GM12878 (cell line): ENCODE results near the gene HTR7. TPM values are rescaled to one million over a fixed set of nuclear protein-coding genes. Genes with fewer than 3 reads are reported as not detected.

Source experiments
- ATAC-seq: fragments of 200-7000 bp; cut with Tn5 transposase; 3 replicates; pipeline ENCODE4 v1.9.1; 2020; ENCODE audit warnings: mild to moderate bottlenecking, moderate library complexity
- BruUV-seq: library from RNA; stranded (reverse); fragments of 400-500 nt; replicated peaks from 2 replicates; lab custom pipeline; 2021; lab: Mats Ljungman, UMichigan
- CTCF ChIA-PET: fragments of 300-600 bp; sonication (Branson Sonifier 250); formaldehyde crosslinking; extraction: SDS; loops from one replicate; lab custom pipeline; 2021; ENCODE audit warnings: inconsistent platforms; lab: Yijun Ruan, JAX
- POLR2A ChIA-PET: fragments of 350-600 bp; formaldehyde crosslinking; extraction: SDS; loops from one replicate; lab custom pipeline; 2021; ENCODE audit warnings: inconsistent platforms; lab: Charles Lee
- RAD21 ChIA-PET: fragments of 300-600 bp; sonication (Branson Sonifier 250); formaldehyde crosslinking; loops from one replicate; lab custom pipeline; 2023; ENCODE audit warnings: antibody characterized with exemption; ENCODE audit not compliant: unreplicated experiment; lab: Charles Lee
- SMC1A ChIA-PET: fragments of 300-600 bp; sonication (Branson Sonifier 250); formaldehyde crosslinking; loops from one replicate; lab custom pipeline; 2023; ENCODE audit not compliant: unreplicated experiment, uncharacterized antibody; lab: Charles Lee
- DNase-seq: peaks from one replicate; pipeline ENCODE4 v3.0.0-alpha.2; 2011; ENCODE audit warnings: low read depth, low spot score
- FAIRE-seq: peaks from 3 replicates; lab custom pipeline; 2011; peaks lifted over from hg19 to GRCh38; lab: Jason Lieb, UNC
- H2AFZ ChIP-seq: 2 replicates; pipeline ENCODE4 v1.6.0; 2011; ENCODE audit warnings: low read depth, low read length, control low read depth; ENCODE audit not compliant: control insufficient read depth
- H3K27ac ChIP-seq: 2 replicates; pipeline ENCODE4 v1.5.1; 2011; ENCODE audit warnings: control low read depth; ENCODE audit not compliant: control insufficient read depth, insufficient read depth
- H3K27me3 ChIP-seq, 2 experiments: replicated peaks in 1 of 2; 2 replicates each; pipeline versions ENCODE4 v1.6.0 to v1.6.1; 2011; ENCODE audit warnings: low read length in 1 of 2; ENCODE audit not compliant: control insufficient read depth in 2 of 2, insufficient read depth in 2 of 2
- H3K36me3 ChIP-seq, 2 experiments: 2 replicates each; pipeline ENCODE4 v1.5.1; 2011; ENCODE audit warnings: low read length in 1 of 2; ENCODE audit not compliant: control insufficient read depth in 2 of 2, insufficient read depth in 2 of 2
- H3K4me1 ChIP-seq: 2 replicates; pipeline ENCODE4 v1.6.1; 2011; ENCODE audit warnings: mild to moderate bottlenecking, low read length, moderate library complexity, mixed read lengths; ENCODE audit not compliant: control insufficient read depth, insufficient read depth
- H3K4me2 ChIP-seq: 2 replicates; pipeline ENCODE4 v1.6.0; 2011; ENCODE audit warnings: control low read depth; ENCODE audit not compliant: control insufficient read depth, insufficient read depth
- H3K4me3 ChIP-seq: fragments of 200-600 bp; sonication (generic); 2 replicates; pipeline ENCODE4 v1.5.1; 2016
- H3K79me2 ChIP-seq: 2 replicates; pipeline ENCODE4 v1.6.0; 2011; ENCODE audit warnings: low read length; ENCODE audit not compliant: control insufficient read depth, insufficient read depth
- H3K9ac ChIP-seq: 2 replicates; pipeline ENCODE4 v1.8.0; 2011; ENCODE audit warnings: low read length, control low read depth, mixed read lengths; ENCODE audit not compliant: control insufficient read depth, insufficient read depth
- H3K9me3 ChIP-seq: replicated peaks from 3 replicates; pipeline ENCODE4 v1.5.1; 2011; ENCODE audit warnings: mild to moderate bottlenecking, low read length; ENCODE audit not compliant: control insufficient read depth, insufficient read depth
- H4K20me1 ChIP-seq: 2 replicates; pipeline ENCODE4 v1.6.0; 2011; ENCODE audit not compliant: control insufficient read depth, insufficient read depth
- CBFB ChIP-seq: IDR thresholded peaks from 2 replicates; pipeline ENCODE4 v1.6.1; 2016; ENCODE audit warnings: antibody characterized with exemption, low read depth
- EP300 ChIP-seq, 2 experiments: fragments of 150-350 bp in 1 of 2; IDR thresholded peaks; 2 replicates each; pipeline ENCODE4 v1.6.1; 2011 to 2012; ENCODE audit warnings: low read depth in 2 of 2, low read length in 2 of 2, borderline replicate concordance in 1 of 2, improper control_type of control experiment in 1 of 2, inconsistent platforms in 1 of 2; ENCODE audit not compliant: control insufficient read depth in 1 of 2
- HDAC2 ChIP-seq: fragments of 200-600 bp; sonication (generic); IDR thresholded peaks from 2 replicates; pipeline ENCODE4 v1.6.1; 2017
- NBN ChIP-seq: fragments of 450-650 bp; IDR thresholded peaks from 2 replicates; pipeline ENCODE4 v1.6.1; 2016
- PAX5 ChIP-seq: IDR thresholded peaks from 2 replicates; pipeline ENCODE4 v1.6.1; 2011; ENCODE audit warnings: low read depth, low read length, borderline replicate concordance
- POLR2AphosphoS2 ChIP-seq: IDR thresholded peaks from 2 replicates; pipeline ENCODE4 v1.6.1; 2011; ENCODE audit warnings: low read depth, mild to moderate bottlenecking, low read length, improper control_type of control experiment, moderate library complexity
- STAT3 ChIP-seq: IDR thresholded peaks from 2 replicates; pipeline ENCODE4 v1.6.1; 2011; ENCODE audit warnings: low read depth, low read length, improper control_type of control experiment
- YY1 ChIP-seq: IDR thresholded peaks from 2 replicates; pipeline ENCODE4 v1.6.1; 2011; ENCODE audit warnings: low read depth, mild to moderate bottlenecking, low read length
- WGBS: methylation state at CpG from one replicate; pipeline ENCODE4 v1.1.6; 2016; ENCODE audit warnings: low lambda C conversion rate; ENCODE audit not compliant: insufficient replicate concordance, insufficient coverage; ENCODE audit errors: missing lambda C conversion rate; 5-methylcytosine and 5-hydroxymethylcytosine counted together
- in situ Hi-C: fragments of 300-500 bp; cut with MboI; formaldehyde crosslinking; loops from 9 replicates; pipeline ENCODE4 v1.14.3; 2018; ENCODE audit warnings: mixed read lengths
- intact Hi-C: fragments of 100-400 bp; cut with micrococcal nuclease; formaldehyde crosslinking; loops from one replicate; pipeline ENCODE4 v1.14.2; 2022; ENCODE audit not compliant: unreplicated experiment
- polyA plus RNA-seq, 11 experiments: library from polyadenylated mRNA; depleted of rRNA in 4 of 11; unstranded in 6 of 11; stranded (reverse) in 5 of 11; fragments of >200 nt; fragmentation: Nextera tagmentation in 4 of 11; fragmentation: Illumina TruSeq in 1 of 11; extraction: Ambion mirVana in 4 of 11; extraction: Trizol in 1 of 11; gene quantifications; 1 replicate in 1 of 11; 2 replicates in 10 of 11; pipeline versions ENCODE4 v1.2.1 to v1.2.3, GENCODE V29; 2011 to 2016; ENCODE audit warnings: inconsistent platforms in 2 of 11, missing spikeins in 2 of 11, low read depth in 1 of 11
- total RNA-seq, 4 experiments: library from RNA; depleted of rRNA in 3 of 4; stranded (reverse); fragments of >200 nt in 3 of 4; fragmentation: Illumina TruSeq in 1 of 4; extraction: Trizol in 1 of 4; gene quantifications; 2 replicates each; pipeline versions ENCODE4 v1.2.1 to v1.2.3, GENCODE V29; 2013 to 2021
- TF ChIP-seq, protein P1 (sequence below): fragments of 450-650 bp; IDR thresholded peaks from 2 replicates; pipeline ENCODE4 v1.6.1; 2017; ENCODE audit warnings: mild to moderate bottlenecking
- TF ChIP-seq, protein P2 (sequence below): IDR thresholded peaks from 2 replicates; pipeline ENCODE4 v1.6.1; 2012; ENCODE audit warnings: low read depth, low read length, improper control_type of control experiment
- TF ChIP-seq, protein P3 (sequence below): fragments of 450-650 bp; conservative IDR thresholded peaks from 2 replicates; pipeline ENCODE4 v1.6.1; 2017; ENCODE audit warnings: mild to moderate bottlenecking, moderate library complexity
- TF ChIP-seq, protein P4 (sequence below): IDR thresholded peaks from 2 replicates; pipeline ENCODE4 v1.6.1; 2011; ENCODE audit warnings: low read depth, mild to moderate bottlenecking, low read length, moderate library complexity, borderline replicate concordance; ENCODE audit errors: extremely low read depth
- TF ChIP-seq, protein P5 (sequence below): IDR thresholded peaks from 2 replicates; pipeline ENCODE4 v1.6.1; 2012; ENCODE audit warnings: mild to moderate bottlenecking, low read depth, low read length

The HTR7 gene
- total and polyA plus RNA-seq, 10 of the 15 experiments (the other 5 are each of a cell fraction or from before 2014, with no cell fraction given): 0.01 to 1.3 (median 0.06) TPM; not detected in 4

DNA sequence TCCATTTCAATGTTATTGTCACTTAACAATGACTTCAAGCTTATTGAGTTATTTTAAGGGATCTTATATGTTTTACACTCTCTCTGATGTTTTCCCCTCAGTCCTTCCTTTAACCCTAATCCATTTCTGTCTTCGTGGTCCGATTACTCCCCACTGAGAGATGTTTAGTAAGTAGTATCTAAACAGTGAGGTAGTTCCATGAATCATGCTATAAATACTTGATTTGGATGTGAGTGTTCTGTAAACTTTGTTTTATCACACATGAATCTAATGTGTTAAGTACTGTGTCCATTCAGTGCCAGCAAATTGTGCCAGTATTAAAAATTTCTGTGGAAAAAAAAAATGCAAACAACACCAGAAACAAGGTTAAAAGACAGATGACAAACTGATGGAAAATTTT lies 32.5 kb upstream of the HTR7 start (continued):
- TF ChIP-seq, protein P1, sequence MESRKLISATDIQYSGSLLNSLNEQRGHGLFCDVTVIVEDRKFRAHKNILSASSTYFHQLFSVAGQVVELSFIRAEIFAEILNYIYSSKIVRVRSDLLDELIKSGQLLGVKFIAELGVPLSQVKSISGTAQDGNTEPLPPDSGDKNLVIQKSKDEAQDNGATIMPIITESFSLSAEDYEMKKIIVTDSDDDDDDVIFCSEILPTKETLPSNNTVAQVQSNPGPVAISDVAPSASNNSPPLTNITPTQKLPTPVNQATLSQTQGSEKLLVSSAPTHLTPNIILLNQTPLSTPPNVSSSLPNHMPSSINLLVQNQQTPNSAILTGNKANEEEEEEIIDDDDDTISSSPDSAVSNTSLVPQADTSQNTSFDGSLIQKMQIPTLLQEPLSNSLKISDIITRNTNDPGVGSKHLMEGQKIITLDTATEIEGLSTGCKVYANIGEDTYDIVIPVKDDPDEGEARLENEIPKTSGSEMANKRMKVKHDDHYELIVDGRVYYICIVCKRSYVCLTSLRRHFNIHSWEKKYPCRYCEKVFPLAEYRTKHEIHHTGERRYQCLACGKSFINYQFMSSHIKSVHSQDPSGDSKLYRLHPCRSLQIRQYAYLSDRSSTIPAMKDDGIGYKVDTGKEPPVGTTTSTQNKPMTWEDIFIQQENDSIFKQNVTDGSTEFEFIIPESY: no peak
- TF ChIP-seq, protein P2, sequence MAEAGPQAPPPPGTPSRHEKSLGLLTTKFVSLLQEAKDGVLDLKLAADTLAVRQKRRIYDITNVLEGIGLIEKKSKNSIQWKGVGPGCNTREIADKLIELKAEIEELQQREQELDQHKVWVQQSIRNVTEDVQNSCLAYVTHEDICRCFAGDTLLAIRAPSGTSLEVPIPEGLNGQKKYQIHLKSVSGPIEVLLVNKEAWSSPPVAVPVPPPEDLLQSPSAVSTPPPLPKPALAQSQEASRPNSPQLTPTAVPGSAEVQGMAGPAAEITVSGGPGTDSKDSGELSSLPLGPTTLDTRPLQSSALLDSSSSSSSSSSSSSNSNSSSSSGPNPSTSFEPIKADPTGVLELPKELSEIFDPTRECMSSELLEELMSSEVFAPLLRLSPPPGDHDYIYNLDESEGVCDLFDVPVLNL: no peak
- TF ChIP-seq, protein P3, sequence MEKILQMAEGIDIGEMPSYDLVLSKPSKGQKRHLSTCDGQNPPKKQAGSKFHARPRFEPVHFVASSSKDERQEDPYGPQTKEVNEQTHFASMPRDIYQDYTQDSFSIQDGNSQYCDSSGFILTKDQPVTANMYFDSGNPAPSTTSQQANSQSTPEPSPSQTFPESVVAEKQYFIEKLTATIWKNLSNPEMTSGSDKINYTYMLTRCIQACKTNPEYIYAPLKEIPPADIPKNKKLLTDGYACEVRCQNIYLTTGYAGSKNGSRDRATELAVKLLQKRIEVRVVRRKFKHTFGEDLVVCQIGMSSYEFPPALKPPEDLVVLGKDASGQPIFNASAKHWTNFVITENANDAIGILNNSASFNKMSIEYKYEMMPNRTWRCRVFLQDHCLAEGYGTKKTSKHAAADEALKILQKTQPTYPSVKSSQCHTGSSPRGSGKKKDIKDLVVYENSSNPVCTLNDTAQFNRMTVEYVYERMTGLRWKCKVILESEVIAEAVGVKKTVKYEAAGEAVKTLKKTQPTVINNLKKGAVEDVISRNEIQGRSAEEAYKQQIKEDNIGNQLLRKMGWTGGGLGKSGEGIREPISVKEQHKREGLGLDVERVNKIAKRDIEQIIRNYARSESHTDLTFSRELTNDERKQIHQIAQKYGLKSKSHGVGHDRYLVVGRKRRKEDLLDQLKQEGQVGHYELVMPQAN: no peak
- TF ChIP-seq POLR2AphosphoS2: no peak
- TF ChIP-seq, all 136 proteins: peak for 0

DNA sequence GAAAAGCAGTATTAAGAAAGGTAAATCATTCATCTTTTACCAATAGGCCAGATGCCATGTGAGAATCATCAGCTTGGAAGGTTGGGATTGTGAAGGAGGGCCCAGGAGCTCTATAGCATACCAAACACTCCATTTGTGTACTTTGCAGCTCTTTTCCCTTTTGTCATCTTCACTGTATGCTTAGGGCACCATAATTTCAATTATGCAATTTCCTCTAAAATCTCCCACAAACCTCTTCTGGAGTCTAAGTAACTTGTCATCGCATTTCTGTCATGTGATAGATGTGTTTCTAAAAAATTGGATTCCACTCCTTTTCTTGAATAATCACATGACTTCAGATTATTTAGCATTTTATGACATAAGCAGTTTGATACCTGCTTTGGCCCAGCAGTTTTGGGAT lies 31.8 kb upstream of the HTR7 start:
- Histone ChIP-seq H3K9ac (no peak overlapping the region), H3K36me3 (peaks cover 11 to 42% of the 10 kb centered on the region in 2 experiments), H4K20me1 (no peaks in the 10 kb centered on the region), H2AFZ (no peak overlapping the region), H3K4me1 (no peaks in the 10 kb centered on the region), H3K79me2 (no peaks in the 10 kb centered on the region), H3K27me3 (no peaks in the 10 kb centered on the region), H3K9me3 (no peaks in the 10 kb centered on the region), H3K27ac (no peak overlapping the region), H3K4me3 (no peak overlapping the region), H3K4me2 (no peak overlapping the region)
- POLR2A ChIA-PET: interaction anchor here (0.7 kb wide), 1 partner anchor 507 kb away, joined by 11 read pairs; no protein-coding TSS in a partner anchor
- SMC1A ChIA-PET: interaction anchor here (0.6 to 1.7 kb wide), 2 partner anchors 15 to 118 kb away, joined by 3 read pairs; no protein-coding TSS in a partner anchor
- ATAC-seq: no peak
- 100% methylated on average over 1 of the region's 1 CpG for WGBS
- RAD21 ChIA-PET: no interaction called here
- DNase-seq: no peak
- CTCF ChIA-PET: interaction anchor here (0.7 to 2.0 kb wide), 3 partner anchors 10 to 498 kb away, joined by 3 to 15 read pairs (median 4); no protein-coding TSS in a partner anchor
- intact Hi-C loops: loop anchor here (10.0 kb wide), 1 partner anchor 745 kb away; the partner anchor contains the start of gene PPP1R3C
- FAIRE-seq: no peak
- no TSS peak for BruUV-seq
- in situ Hi-C loops: loop anchor here (25.0 kb wide), 1 partner anchor 1023 kb away; the partner anchor contains the start of genes BTAF1 and FGFBP3
- TF ChIP-seq EP300 (IDR thresholded peaks at IDR 0.05; ENCODE audit: borderline replicate concordance in 1 of 2, control insufficient read depth in 1 of 2, low read depth in 2 of 2, low read length in 2 of 2) (no peak), YY1 (no peak), CBFB (no peak), PAX5 (no peak), HDAC2 (no peak), NBN (no peak), STAT3 (no peak)
- TF ChIP-seq, protein P4, sequence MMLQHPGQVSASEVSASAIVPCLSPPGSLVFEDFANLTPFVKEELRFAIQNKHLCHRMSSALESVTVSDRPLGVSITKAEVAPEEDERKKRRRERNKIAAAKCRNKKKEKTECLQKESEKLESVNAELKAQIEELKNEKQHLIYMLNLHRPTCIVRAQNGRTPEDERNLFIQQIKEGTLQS: no peak
- TF ChIP-seq, protein P5, sequence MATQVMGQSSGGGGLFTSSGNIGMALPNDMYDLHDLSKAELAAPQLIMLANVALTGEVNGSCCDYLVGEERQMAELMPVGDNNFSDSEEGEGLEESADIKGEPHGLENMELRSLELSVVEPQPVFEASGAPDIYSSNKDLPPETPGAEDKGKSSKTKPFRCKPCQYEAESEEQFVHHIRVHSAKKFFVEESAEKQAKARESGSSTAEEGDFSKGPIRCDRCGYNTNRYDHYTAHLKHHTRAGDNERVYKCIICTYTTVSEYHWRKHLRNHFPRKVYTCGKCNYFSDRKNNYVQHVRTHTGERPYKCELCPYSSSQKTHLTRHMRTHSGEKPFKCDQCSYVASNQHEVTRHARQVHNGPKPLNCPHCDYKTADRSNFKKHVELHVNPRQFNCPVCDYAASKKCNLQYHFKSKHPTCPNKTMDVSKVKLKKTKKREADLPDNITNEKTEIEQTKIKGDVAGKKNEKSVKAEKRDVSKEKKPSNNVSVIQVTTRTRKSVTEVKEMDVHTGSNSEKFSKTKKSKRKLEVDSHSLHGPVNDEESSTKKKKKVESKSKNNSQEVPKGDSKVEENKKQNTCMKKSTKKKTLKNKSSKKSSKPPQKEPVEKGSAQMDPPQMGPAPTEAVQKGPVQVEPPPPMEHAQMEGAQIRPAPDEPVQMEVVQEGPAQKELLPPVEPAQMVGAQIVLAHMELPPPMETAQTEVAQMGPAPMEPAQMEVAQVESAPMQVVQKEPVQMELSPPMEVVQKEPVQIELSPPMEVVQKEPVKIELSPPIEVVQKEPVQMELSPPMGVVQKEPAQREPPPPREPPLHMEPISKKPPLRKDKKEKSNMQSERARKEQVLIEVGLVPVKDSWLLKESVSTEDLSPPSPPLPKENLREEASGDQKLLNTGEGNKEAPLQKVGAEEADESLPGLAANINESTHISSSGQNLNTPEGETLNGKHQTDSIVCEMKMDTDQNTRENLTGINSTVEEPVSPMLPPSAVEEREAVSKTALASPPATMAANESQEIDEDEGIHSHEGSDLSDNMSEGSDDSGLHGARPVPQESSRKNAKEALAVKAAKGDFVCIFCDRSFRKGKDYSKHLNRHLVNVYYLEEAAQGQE: no peak
